Medulla oblongata (tissue), 1 donor: ENCODE measurements around the gene TLCD4.
"Not testable (repeated sequence)": the region's sequence is repeated elsewhere in the genome, so short reads cannot be mapped to it uniquely, and the experiment has no call there.

Source experiments
- DNase-seq: peaks from one replicate; pipeline ENCODE4 v3.0.0-alpha.2; 2015; ENCODE audit errors: extremely low spot score

Gene TLCD4

GRCh38 chr1:95117207-95118066 is at the start of gene TLCD4:
Gene TLCD4, plus strand, starts transcription at chr1:95117355. Its CDS starts 26,547 bp downstream, at chr1:95143902.
- peak; percentile 32 for DNase-seq

- DNase-seq = no peak
Measured at GRCh38 chr1:95067568-95067967, 49.6 kb upstream of the TLCD4 start.

- no peak for DNase-seq
Measured at GRCh38 chr1:95068956-95069709, 48.0 kb upstream of the TLCD4 start.

GRCh38 chr1:95069710-95070093 is 47.5 kb upstream of the TLCD4 start:
- no peak for DNase-seq

- no peak for DNase-seq
Measured at GRCh38 chr1:95071539-95071938, 45.6 kb upstream of the TLCD4 start.

- peak; percentile 17 for DNase-seq
Measured at GRCh38 chr1:95072117-95072516, 45.0 kb upstream of the TLCD4 start.

GRCh38 chr1:95072532-95073419 is 44.4 kb upstream of the TLCD4 start, which contains the start of gene ALG14:
Gene ALG14, minus strand, starts transcription at chr1:95072951. Its CDS starts 53 bp downstream, at chr1:95072898.
- DNase-seq = peak; percentile 98

GRCh38 chr1:95073446-95073845 is 43.7 kb upstream of the TLCD4 start:
- peak; percentile 16 for DNase-seq

- DNase-seq = no peak
Measured at GRCh38 chr1:95076034-95076433, 41.1 kb upstream of the TLCD4 start.

- peak; percentile 54 for DNase-seq
Measured at GRCh38 chr1:95080446-95080845, 36.7 kb upstream of the TLCD4 start.

- DNase-seq = no peak
Measured at GRCh38 chr1:95080879-95081278, 36.3 kb upstream of the TLCD4 start.

GRCh38 chr1:95084317-95085176 is 32.6 kb upstream of the TLCD4 start:
- DNase-seq = peak; percentile 71

GRCh38 chr1:95085376-95085775 is 31.8 kb upstream of the TLCD4 start:
- no peak for DNase-seq

- DNase-seq = no peak
Measured at GRCh38 chr1:95086949-95087533, 30.1 kb upstream of the TLCD4 start.

- DNase-seq = no peak
Measured at GRCh38 chr1:95088303-95088702, 28.9 kb upstream of the TLCD4 start.

GRCh38 chr1:95089650-95090287 is 27.4 kb upstream of the TLCD4 start:
- no peak for DNase-seq

GRCh38 chr1:95091290-95091689 is 25.9 kb upstream of the TLCD4 start:
- DNase-seq = not testable (repeated sequence)

GRCh38 chr1:95092891-95093290 is 24.3 kb upstream of the TLCD4 start:
- DNase-seq = not testable (repeated sequence)

- DNase-seq = no peak
Measured at GRCh38 chr1:95093296-95093695, 23.9 kb upstream of the TLCD4 start.

- DNase-seq = no peak
Measured at GRCh38 chr1:95094923-95095322, 22.2 kb upstream of the TLCD4 start.
